Measurements from ENCODE around the gene LDLRAD4.

- TF ChIP-seq POLR2AphosphoS5 (IDR thresholded peaks at IDR 0.05; ENCODE audit: borderline replicate concordance, low read depth, low read length), result no peak
- no peak for TF ChIP-seq EZH2 (IDR thresholded peaks at IDR 0.05)
- no peak for TF ChIP-seq FOXP2 (optimal IDR thresholded peaks at IDR 0.05; ENCODE audit: control extremely low read depth, extremely low read length, insufficient read depth)
Observed at GRCh38 chr18:13615432-13615861, 396.9 kb downstream of the LDLRAD4 start.

Measured in SK-N-MC (cell line).